SK-N-MC (cell line): ENCODE data around the gene ITIH2.

Source experiments
- EZH2 ChIP-seq: fragments of 200-600 bp; sonication (generic); IDR thresholded peaks from one replicate; pipeline ENCODE4 v1.6.1; 2017; ENCODE audit warnings: antibody characterized with exemption
- FOXP2 ChIP-seq: optimal IDR thresholded peaks from 2 replicates; pipeline ENCODE3; 2011; ENCODE audit warnings: mild to moderate bottlenecking, moderate library complexity; ENCODE audit not compliant: insufficient read depth; ENCODE audit errors: extremely low read length, control extremely low read depth
- POLR2AphosphoS5 ChIP-seq: IDR thresholded peaks from 2 replicates; pipeline ENCODE4 v1.6.1; 2012; ENCODE audit warnings: mild to moderate bottlenecking, low read depth, low read length, borderline replicate concordance

DNA sequence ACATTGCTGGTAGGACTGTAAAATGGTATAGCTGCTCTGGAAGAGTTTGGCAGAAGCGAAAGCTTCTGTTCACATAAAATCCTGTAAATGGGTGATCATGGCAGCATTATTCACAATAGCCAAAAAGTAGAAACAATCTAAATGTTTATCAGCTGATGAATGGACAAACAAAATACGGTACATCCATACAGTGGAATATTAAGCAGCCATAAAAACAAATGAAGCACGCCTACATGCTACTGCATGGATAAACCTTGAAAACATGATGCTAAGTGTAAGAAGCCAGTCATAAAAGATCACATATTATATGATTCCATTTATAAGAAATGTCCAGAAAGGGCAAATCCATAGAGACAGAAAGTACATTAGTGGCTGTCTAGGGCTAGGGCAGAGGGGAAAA lies 52.0 kb downstream of the ITIH2 start:
- TF ChIP-seq EZH2 = no peak
- no peak for TF ChIP-seq POLR2AphosphoS5
- no peak for TF ChIP-seq FOXP2
